Testis (tissue), 2 donors: Measurements from ENCODE around the gene ACP3.

Experiments used
- POLR2A ChIP-seq: fragments of 450-650 bp; IDR thresholded peaks from one replicate; pipeline ENCODE4 v1.6.1; 2017; ENCODE audit warnings: antibody characterized with exemption, mild to moderate bottlenecking, moderate library complexity
- TF ChIP-seq, protein P1 (sequence below), 3 experiments: fragments of 450-650 bp in 2 of 3; fragments of 200-600 bp in 1 of 3; sonication (generic) in 1 of 3; IDR thresholded peaks; one replicate each; pipeline ENCODE4 v1.5.1; 2016 to 2019; ENCODE audit warnings: antibody characterized with exemption in 3 of 3, mild to moderate bottlenecking in 2 of 3, moderate library complexity in 1 of 3

GRCh38 chr3:132344666-132345280 is 27.6 kb downstream of the ACP3 start:
- TF ChIP-seq, protein P1, sequence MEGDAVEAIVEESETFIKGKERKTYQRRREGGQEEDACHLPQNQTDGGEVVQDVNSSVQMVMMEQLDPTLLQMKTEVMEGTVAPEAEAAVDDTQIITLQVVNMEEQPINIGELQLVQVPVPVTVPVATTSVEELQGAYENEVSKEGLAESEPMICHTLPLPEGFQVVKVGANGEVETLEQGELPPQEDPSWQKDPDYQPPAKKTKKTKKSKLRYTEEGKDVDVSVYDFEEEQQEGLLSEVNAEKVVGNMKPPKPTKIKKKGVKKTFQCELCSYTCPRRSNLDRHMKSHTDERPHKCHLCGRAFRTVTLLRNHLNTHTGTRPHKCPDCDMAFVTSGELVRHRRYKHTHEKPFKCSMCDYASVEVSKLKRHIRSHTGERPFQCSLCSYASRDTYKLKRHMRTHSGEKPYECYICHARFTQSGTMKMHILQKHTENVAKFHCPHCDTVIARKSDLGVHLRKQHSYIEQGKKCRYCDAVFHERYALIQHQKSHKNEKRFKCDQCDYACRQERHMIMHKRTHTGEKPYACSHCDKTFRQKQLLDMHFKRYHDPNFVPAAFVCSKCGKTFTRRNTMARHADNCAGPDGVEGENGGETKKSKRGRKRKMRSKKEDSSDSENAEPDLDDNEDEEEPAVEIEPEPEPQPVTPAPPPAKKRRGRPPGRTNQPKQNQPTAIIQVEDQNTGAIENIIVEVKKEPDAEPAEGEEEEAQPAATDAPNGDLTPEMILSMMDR (IDR thresholded peaks at IDR 0.05), result no peak
- TF ChIP-seq POLR2A, result no peak
